ENCODE data around the gene DZIP3.

DNA sequence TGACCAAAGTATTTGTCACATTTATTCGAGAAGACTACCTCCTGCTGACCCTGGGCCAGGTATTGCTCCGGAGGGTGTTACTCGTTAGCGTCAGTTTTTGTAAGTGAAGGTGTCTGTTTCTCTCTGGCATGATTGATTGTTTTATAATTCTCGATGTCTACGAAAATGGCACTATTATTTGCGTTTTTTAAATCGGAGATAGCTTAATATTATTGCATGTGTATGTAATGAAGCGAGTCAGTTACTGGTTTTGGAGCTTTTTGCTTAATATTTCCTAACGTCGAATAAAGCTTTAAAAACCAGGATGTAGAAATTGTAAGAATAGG is 439 bp downstream of the DZIP3 start:
- TF ChIP-seq EZH2 (IDR thresholded peaks at IDR 0.05): no peak
- no peak for TF ChIP-seq CTCF (IDR thresholded peaks at IDR 0.05)
- TF ChIP-seq EZH2phosphoT487 (IDR thresholded peaks at IDR 0.05): no peak

Measured in neural progenitor cell (in vitro differentiated cells).